Neuronal stem cell (in vitro differentiated cells): Measurements from ENCODE around the gene FH.

Source experiments
- DNase-seq: peaks from one replicate; pipeline ENCODE4 v3.0.0-alpha.2; 2013; ENCODE audit warnings: low spot score
- H2AFZ ChIP-seq: one replicate; pipeline ENCODE4 v1.6.1; 2013; ENCODE audit warnings: mild to moderate bottlenecking, low read length, inconsistent platforms
- H2AK5ac ChIP-seq: 2 replicates; pipeline ENCODE4 v1.6.1; 2013; ENCODE audit warnings: low read depth, mild to moderate bottlenecking, inconsistent platforms, low read length, moderate library complexity, mixed read lengths
- H2BK120ac ChIP-seq: 2 replicates; pipeline ENCODE4 v1.6.1; 2013; ENCODE audit warnings: low read depth, mild to moderate bottlenecking, inconsistent platforms, low read length, moderate library complexity, mixed read lengths
- H2BK12ac ChIP-seq: one replicate; pipeline ENCODE4 v1.6.1; 2013; ENCODE audit warnings: low read length, inconsistent platforms
- H2BK15ac ChIP-seq: 2 replicates; pipeline ENCODE4 v1.6.1; 2013; ENCODE audit warnings: mild to moderate bottlenecking, low read length, inconsistent platforms, mixed read lengths
- H2BK5ac ChIP-seq: one replicate; pipeline ENCODE4 v1.6.1; 2013; ENCODE audit warnings: inconsistent platforms, mild to moderate bottlenecking, low read length, moderate library complexity
- H3K14ac ChIP-seq: one replicate; pipeline ENCODE4 v1.6.1; 2013; ENCODE audit warnings: low read length, inconsistent platforms
- H3K18ac ChIP-seq: 2 replicates; pipeline ENCODE4 v1.6.1; 2013; ENCODE audit warnings: low read length, inconsistent platforms
- H3K23ac ChIP-seq: 2 replicates; pipeline ENCODE4 v1.6.1; 2013; ENCODE audit warnings: low read depth, mild to moderate bottlenecking, mixed read lengths, low read length, inconsistent platforms; ENCODE audit not compliant: poor library complexity
- H3K27ac ChIP-seq: replicated peaks from 3 replicates; pipeline ENCODE4 v1.5.1; 2013; ENCODE audit warnings: low read length, inconsistent platforms
- H3K27me3 ChIP-seq, 3 experiments: 2 replicates each; pipeline ENCODE4 v1.6.1; 2013; ENCODE audit warnings: low read length in 3 of 3, mild to moderate bottlenecking in 2 of 3, inconsistent platforms in 1 of 3, low read depth in 1 of 3, mixed read lengths in 1 of 3, moderate library complexity in 1 of 3; ENCODE audit not compliant: control insufficient read depth in 3 of 3, insufficient read depth in 3 of 3
- H3K36me3 ChIP-seq, 2 donors: replicated peaks in 1 of 2; 2 replicates each; pipeline ENCODE4 v1.6.1; 2013; ENCODE audit warnings: low read length in 2 of 2; ENCODE audit not compliant: control insufficient read depth in 2 of 2, insufficient read depth in 2 of 2
- H3K4ac ChIP-seq: 2 replicates; pipeline ENCODE4 v1.6.1; 2013; ENCODE audit warnings: inconsistent platforms, mild to moderate bottlenecking, low read length, moderate library complexity
- H3K4me1 ChIP-seq, 2 donors: 1 replicate in 1 of 2; 2 replicates in 1 of 2; pipeline ENCODE4 v1.6.1; 2013; ENCODE audit warnings: low read length in 2 of 2, low read depth in 1 of 2; ENCODE audit not compliant: control insufficient read depth in 2 of 2, insufficient read depth in 1 of 2
- H3K4me2 ChIP-seq: one replicate; pipeline ENCODE4 v1.6.1; 2013; ENCODE audit warnings: mild to moderate bottlenecking, low read length, inconsistent platforms; ENCODE audit not compliant: insufficient read depth, poor library complexity, severe bottlenecking
- H3K4me3 ChIP-seq, 2 donors: 2 replicates each; pipeline ENCODE4 v1.5.1; 2013; ENCODE audit warnings: low read length in 2 of 2, mild to moderate bottlenecking in 2 of 2, inconsistent platforms in 1 of 2, moderate library complexity in 1 of 2
- H3K79me1 ChIP-seq: one replicate; pipeline ENCODE4 v1.6.1; 2013; ENCODE audit warnings: low read depth, mild to moderate bottlenecking, inconsistent platforms, low read length, moderate library complexity
- H3K9ac ChIP-seq: one replicate; pipeline ENCODE4 v1.6.1; 2013; ENCODE audit warnings: mild to moderate bottlenecking, low read depth, low read length, inconsistent platforms; ENCODE audit not compliant: poor library complexity
- H3K9me3 ChIP-seq, 2 donors: replicated peaks in 1 of 2; 2 replicates each; pipeline versions ENCODE3 to v1.6.1; 2013; ENCODE audit warnings: low read length in 2 of 2, mild to moderate bottlenecking in 2 of 2, inconsistent platforms in 1 of 2, low read depth in 1 of 2, mixed read lengths in 1 of 2, moderate library complexity in 1 of 2; ENCODE audit not compliant: control insufficient read depth in 2 of 2, insufficient read depth in 1 of 2
- H4K8ac ChIP-seq: one replicate; pipeline ENCODE4 v1.6.1; 2013; ENCODE audit warnings: low read depth, mild to moderate bottlenecking, inconsistent platforms, low read length, moderate library complexity
- H4K91ac ChIP-seq: one replicate; pipeline ENCODE4 v1.6.1; 2013; ENCODE audit warnings: low read length, low read depth, mild to moderate bottlenecking, inconsistent platforms; ENCODE audit not compliant: poor library complexity
- WGBS, 2 donors: extraction: QIAGEN DNeasy Blood & Tissue Kit; methylation state at CpG; one replicate each; pipeline ENCODE4 v1.1.7; 2013; ENCODE audit warnings: missing lambda C conversion rate in 2 of 2, mixed read lengths in 1 of 2; ENCODE audit not compliant: insufficient read length in 2 of 2, insufficient replicate concordance in 1 of 2; ENCODE audit errors: extremely low coverage in 2 of 2; 5-methylcytosine and 5-hydroxymethylcytosine counted together

The FH gene

DNA sequence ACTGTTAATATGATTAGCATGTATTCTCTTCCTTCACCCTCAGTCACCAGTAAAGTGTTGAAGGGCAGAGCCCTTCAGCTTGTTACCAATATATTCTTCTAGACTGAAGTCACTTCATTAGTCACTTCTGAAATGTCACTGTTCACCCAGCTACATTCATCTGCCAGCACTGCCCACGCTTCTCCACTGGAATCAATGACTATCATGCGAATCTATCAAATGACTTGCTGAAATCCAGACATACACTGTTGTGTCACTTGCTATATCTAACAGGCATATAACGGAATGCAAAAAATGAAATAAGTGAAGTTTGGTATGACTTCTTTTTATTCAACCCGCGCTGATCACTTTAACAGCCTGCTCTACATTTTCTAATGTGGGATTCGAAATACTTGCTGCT, 16.1 kb downstream of the FH start:
- Histone ChIP-seq H3K9ac (no peak overlapping the region), H3K27me3 (no peaks in the 10 kb centered on the region), H2BK15ac (no peak overlapping the region), H2BK5ac (no peak overlapping the region), H3K23ac (no peak overlapping the region), H3K9me3 (no peaks in the 10 kb centered on the region), H2AFZ (no peak overlapping the region), H2AK5ac (no peak overlapping the region), H3K4me2 (no peak overlapping the region), H4K8ac (no peak overlapping the region), H3K18ac (no peak overlapping the region), H3K36me3 (peaks cover 28 to 97% of the 10 kb centered on the region in 2 donors), H2BK12ac (no peak overlapping the region), H3K4me3 (no peak overlapping the region), H3K14ac (no peak overlapping the region), H3K79me1 (peaks cover 1% of the 10 kb centered on the region), H2BK120ac (no peak overlapping the region), H3K4me1 (no peaks in the 10 kb centered on the region), H3K27ac (no peak overlapping the region), H4K91ac (no peak overlapping the region), H3K4ac (no peak overlapping the region)
- no peak for DNase-seq
- WGBS, 2 donors: no CpG with 5 or more reads among the region's 6 CpGs

DNA sequence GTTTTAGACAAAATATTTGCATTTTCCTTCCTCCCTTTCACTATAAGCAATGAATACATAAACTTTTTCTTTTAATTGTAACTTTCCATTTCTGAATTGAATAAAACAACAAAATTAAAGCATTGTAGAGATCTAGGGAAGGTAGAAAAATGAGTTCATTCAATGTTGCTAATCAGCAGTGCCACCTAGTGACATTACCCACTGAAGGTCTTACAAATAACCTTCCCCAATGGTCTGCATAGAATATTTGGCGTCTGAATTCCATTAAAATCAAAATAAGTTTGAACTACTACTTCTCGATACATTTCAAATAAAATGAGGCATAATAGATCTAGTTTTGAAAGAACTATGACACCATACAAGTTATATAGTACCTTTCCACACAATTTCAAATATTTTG, 19.6 kb downstream of the FH start:
- Histone ChIP-seq H3K27me3 (no peaks in the 10 kb centered on the region), H3K4me1 (no peaks in the 10 kb centered on the region), H4K8ac (no peak overlapping the region), H2BK15ac (no peak overlapping the region), H3K9me3 (no peaks in the 10 kb centered on the region), H2AK5ac (no peak overlapping the region), H3K23ac (no peak overlapping the region), H2BK12ac (no peak overlapping the region), H3K79me1 (peaks cover 2% of the 10 kb centered on the region), H2AFZ (no peak overlapping the region), H3K14ac (no peak overlapping the region), H3K4ac (no peak overlapping the region), H3K4me2 (no peak overlapping the region), H3K36me3 (peaks cover 20 to 97% of the 10 kb centered on the region in 2 donors), H3K4me3 (no peak overlapping the region), H2BK120ac (no peak overlapping the region), H2BK5ac (no peak overlapping the region), H3K27ac (no peak overlapping the region), H3K18ac (no peak overlapping the region), H3K9ac (no peak overlapping the region), H4K91ac (no peak overlapping the region)
- DNase-seq: no peak
- no CpG with 5 or more reads among the region's 2 CpGs for WGBS, 2 donors

DNA sequence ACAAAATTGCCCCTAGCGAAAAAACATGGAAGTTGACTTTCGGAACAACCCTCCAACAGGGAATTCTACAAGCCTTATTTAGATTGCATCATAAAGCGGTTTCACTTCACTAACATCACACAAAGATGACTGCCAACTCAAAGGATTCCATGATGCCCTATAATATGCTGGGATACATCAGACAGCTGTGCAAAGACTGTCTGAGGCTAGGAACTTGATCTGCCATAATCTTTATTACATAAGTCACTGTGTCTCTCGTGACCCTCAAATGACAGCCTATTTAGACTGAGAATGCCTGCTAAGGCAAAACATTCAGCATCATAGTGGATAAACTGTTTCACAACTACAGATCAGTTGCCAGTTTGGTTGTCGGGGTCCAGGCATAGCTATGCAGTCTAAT, 23.8 kb downstream of the FH start:
- Histone ChIP-seq H3K23ac (no peak overlapping the region), H2BK120ac (no peak overlapping the region), H3K27ac (no peak overlapping the region), H3K9ac (no peak overlapping the region), H3K14ac (no peak overlapping the region), H3K4me1 (no peaks in the 10 kb centered on the region), H3K79me1 (peaks cover 2% of the 10 kb centered on the region), H3K4me2 (no peak overlapping the region), H3K4me3 (no peak overlapping the region), H2BK12ac (no peak overlapping the region), H2AK5ac (no peak overlapping the region), H3K9me3 (no peaks in the 10 kb centered on the region), H3K18ac (no peak overlapping the region), H2BK15ac (no peak overlapping the region), H3K27me3 (no peaks in the 10 kb centered on the region), H2BK5ac (no peak overlapping the region), H4K91ac (no peak overlapping the region), H3K4ac (no peak overlapping the region), H3K36me3 (peaks cover 4 to 72% of the 10 kb centered on the region in 2 donors), H4K8ac (no peak overlapping the region), H2AFZ (no peak overlapping the region)
- no peak for DNase-seq
- WGBS, 2 donors: no CpG with 5 or more reads among the region's 5 CpGs

DNA sequence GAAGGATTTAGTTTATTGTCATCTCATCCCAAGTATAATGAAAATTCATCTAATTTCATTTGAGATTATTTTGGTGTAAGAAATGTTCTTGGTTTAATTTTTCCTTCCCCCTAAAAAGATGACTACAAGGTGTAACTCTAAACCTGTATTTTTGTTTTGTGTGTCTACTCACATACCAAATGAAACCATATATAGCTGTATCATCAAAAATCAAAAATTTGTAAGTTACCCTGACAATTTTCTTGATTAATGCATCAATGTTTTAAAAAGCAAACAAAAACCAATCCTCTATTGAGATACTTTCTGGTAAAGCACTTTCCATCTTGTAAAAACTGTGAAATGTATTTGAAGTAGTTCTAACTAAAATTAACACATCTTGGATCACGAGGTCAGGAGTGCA, 30.8 kb downstream of the FH start:
- peaks cover 0 to 4% of the 10 kb centered on the region in 2 donors for H3K36me3 ChIP-seq
- no peak for DNase-seq

More for the DNA sequence above, 30.8 kb downstream of the FH start:
- peaks cover 0 to 3% of the 10 kb centered on the region in 2 donors for H3K9me3 ChIP-seq
- no peak overlapping the region for H3K23ac ChIP-seq
- H4K8ac ChIP-seq: no peak overlapping the region
- no peaks in the 10 kb centered on the region for H3K4me1 ChIP-seq
- H2BK120ac ChIP-seq: no peak overlapping the region
- H3K27me3 ChIP-seq: no peaks in the 10 kb centered on the region
- no peak overlapping the region for H2BK15ac ChIP-seq
- no peak overlapping the region for H3K4me2 ChIP-seq
- no CpG with 5 or more reads among the region's 1 CpG for WGBS, 2 donors
- H2AFZ ChIP-seq: no peak overlapping the region
- H3K4me3 ChIP-seq: no peak overlapping the region
- H2BK12ac ChIP-seq: no peak overlapping the region
- no peak overlapping the region for H3K14ac ChIP-seq
- H4K91ac ChIP-seq: no peak overlapping the region
- H3K4ac ChIP-seq: no peak overlapping the region
- H3K79me1 ChIP-seq: no peaks in the 10 kb centered on the region
- no peak overlapping the region for H3K27ac ChIP-seq
- H2BK5ac ChIP-seq: no peak overlapping the region
- H2AK5ac ChIP-seq: no peak overlapping the region
- H3K9ac ChIP-seq: no peak overlapping the region
- H3K18ac ChIP-seq: no peak overlapping the region
